Liver (tissue), 9 donors: Measurements from ENCODE around the gene MALAT1. TPM values are rescaled to one million over a fixed set of nuclear protein-coding genes. Genes with fewer than 3 reads are reported as not detected.
"Not testable (repeated sequence)": the region's sequence is repeated elsewhere in the genome, so short reads cannot be mapped to it uniquely, and the experiment has no call there.

Experiments
- DNase-seq: peaks from one replicate; pipeline ENCODE4 v3.0.0-alpha.2; 2017; ENCODE audit warnings: low spot score
- H3K27ac ChIP-seq, 2 donors: one replicate each; pipeline ENCODE4 v1.7.0; 2013; ENCODE audit warnings: inconsistent platforms in 2 of 2, low read length in 2 of 2, control low read depth in 1 of 2, low read depth in 1 of 2, mild to moderate bottlenecking in 1 of 2
- H3K27me3 ChIP-seq, 4 donors: one replicate each; pipeline versions ENCODE4 v1.6.1 to v1.7.0; 2013; ENCODE audit warnings: low read length in 3 of 4, inconsistent platforms in 1 of 4, mild to moderate bottlenecking in 1 of 4, moderate library complexity in 1 of 4; ENCODE audit not compliant: control insufficient read depth in 4 of 4, insufficient read depth in 4 of 4
- H3K36me3 ChIP-seq, 4 donors: one replicate each; pipeline versions ENCODE4 v1.6.1 to v1.7.0; 2013; ENCODE audit warnings: low read length in 3 of 4, mild to moderate bottlenecking in 3 of 4, low read depth in 1 of 4, moderate library complexity in 1 of 4; ENCODE audit not compliant: control insufficient read depth in 4 of 4, insufficient read depth in 3 of 4
- H3K4me1 ChIP-seq, 4 donors: one replicate each; pipeline versions ENCODE4 v1.6.1 to v1.7.0; 2013; ENCODE audit warnings: low read length in 3 of 4, mild to moderate bottlenecking in 3 of 4, moderate library complexity in 1 of 4; ENCODE audit not compliant: control insufficient read depth in 4 of 4, insufficient read depth in 4 of 4
- H3K4me3 ChIP-seq, 3 donors: one replicate each; pipeline versions ENCODE4 v1.6.1 to v1.7.0; 2013; ENCODE audit warnings: low read length in 3 of 3, control low read depth in 1 of 3, low read depth in 1 of 3, mild to moderate bottlenecking in 1 of 3
- H3K9ac ChIP-seq, 2 donors: one replicate each; pipeline ENCODE4 v1.7.0; 2013; ENCODE audit warnings: low read length in 2 of 2, mild to moderate bottlenecking in 2 of 2, moderate library complexity in 2 of 2, control low read depth in 1 of 2, low read depth in 1 of 2
- H3K9me3 ChIP-seq, 4 donors: one replicate each; pipeline versions ENCODE4 v1.6.1 to v1.7.0; 2013; ENCODE audit warnings: low read length in 3 of 4; ENCODE audit not compliant: control insufficient read depth in 4 of 4
- ATF3 ChIP-seq: IDR thresholded peaks from 2 replicates; pipeline ENCODE4 v1.6.1; 2016; ENCODE audit warnings: antibody characterized with exemption
- EGR1 ChIP-seq, 2 donors: IDR thresholded peaks; 2 replicates each; pipeline ENCODE4 v1.6.1; 2016 to 2018; ENCODE audit warnings: antibody characterized with exemption in 2 of 2, low read depth in 2 of 2
- FOXA1 ChIP-seq: IDR thresholded peaks from 2 replicates; pipeline ENCODE4 v1.6.1; 2016; ENCODE audit warnings: antibody characterized with exemption
- FOXA2 ChIP-seq: IDR thresholded peaks from 2 replicates; pipeline ENCODE4 v1.6.1; 2016; ENCODE audit warnings: antibody characterized with exemption
- GABPA ChIP-seq, 2 donors: IDR thresholded peaks in 1 of 2; conservative IDR thresholded peaks in 1 of 2; 2 replicates each; pipeline ENCODE4 v1.6.1; 2016; ENCODE audit warnings: antibody characterized with exemption in 2 of 2, mild to moderate bottlenecking in 1 of 2, moderate library complexity in 1 of 2
- HNF4A ChIP-seq, 2 donors: conservative IDR thresholded peaks; 2 replicates each; pipeline ENCODE4 v1.6.1; 2016; ENCODE audit warnings: antibody characterized with exemption in 2 of 2, mild to moderate bottlenecking in 2 of 2
- HNF4G ChIP-seq: IDR thresholded peaks from 2 replicates; pipeline ENCODE4 v1.6.1; 2016; ENCODE audit warnings: antibody characterized with exemption
- JUND ChIP-seq, 2 donors: IDR thresholded peaks; 2 replicates each; pipeline ENCODE4 v1.6.1; 2016; ENCODE audit warnings: antibody characterized with exemption in 2 of 2
- RAD21 ChIP-seq, 2 donors: IDR thresholded peaks; 2 replicates each; pipeline ENCODE4 v1.6.1; 2016; ENCODE audit warnings: antibody characterized with exemption in 2 of 2, mild to moderate bottlenecking in 2 of 2
- REST ChIP-seq: IDR thresholded peaks from 2 replicates; pipeline ENCODE4 v1.6.1; 2016; ENCODE audit warnings: antibody characterized with exemption, mild to moderate bottlenecking
- SP1 ChIP-seq: IDR thresholded peaks from 2 replicates; pipeline ENCODE4 v1.6.1; 2018; ENCODE audit warnings: antibody characterized with exemption, mild to moderate bottlenecking
- TAF1 ChIP-seq: conservative IDR thresholded peaks from 2 replicates; pipeline ENCODE4 v1.6.1; 2016; ENCODE audit warnings: antibody characterized with exemption, mild to moderate bottlenecking
- WGBS: extraction: QIAGEN DNeasy Blood & Tissue Kit; methylation state at CpG from one replicate; pipeline ENCODE4 v1.1.7; 2013; 5-methylcytosine and 5-hydroxymethylcytosine counted together
- polyA plus RNA-seq, 2 donors: library from polyadenylated mRNA; stranded (reverse) in 1 of 2; unstranded in 1 of 2; fragments of 200-250 nt in 1 of 2; fragments of >200 nt in 1 of 2; fragmentation: Nextera tagmentation in 1 of 2; extraction: Ambion mirVana in 1 of 2; gene quantifications; one replicate each; pipeline versions ENCODE4 v1.2.1 to v1.2.3, GENCODE V29; 2013 to 2015
- total RNA-seq, 2 donors: library from RNA; depleted of rRNA; stranded (reverse); fragments of >200 nt; gene quantifications; one replicate each; pipeline ENCODE4 v1.2.3, GENCODE V29; 2014
- donor health status: healthy.
- donor health status: healthy.
- donor health status: healthy.
- donor health status: healthy.
- donor health status: healthy.

MALAT1 gene
- total and polyA plus RNA-seq, 4 donors = 11.9 to 8,306 (median 3,778) TPM

GRCh38 chr11:65456418-65456817 lies 42.4 kb upstream of the MALAT1 start:
- H3K9me3 ChIP-seq = no peaks in the 10 kb centered on the region
- DNase-seq = no peak
- H3K4me1 ChIP-seq = peaks cover 0 to 16% (median 10%) of the 10 kb centered on the region in 4 donors
- H3K27me3 ChIP-seq = no peaks in the 10 kb centered on the region
- no peak overlapping the region for H3K4me3 ChIP-seq
- H3K9ac ChIP-seq = no peak overlapping the region
- TF ChIP-seq JUND (IDR thresholded peaks at IDR 0.05) (no peak), SP1 (no peak), TAF1 (no peak), ATF3 (no peak), HNF4G (no peak)
- WGBS = 95% methylated on average over 3 of the region's 3 CpGs
- H3K36me3 ChIP-seq = no peaks in the 10 kb centered on the region
- H3K27ac ChIP-seq = no peak overlapping the region

- no peak overlapping the region for H3K9ac ChIP-seq
- H3K4me3 ChIP-seq = no peak overlapping the region
- H3K9me3 ChIP-seq = no peaks in the 10 kb centered on the region
- TF ChIP-seq FOXA2 = no peak
- no peak for TF ChIP-seq RAD21 (IDR thresholded peaks at IDR 0.05)
- no peak for TF ChIP-seq HNF4A (conservative IDR thresholded peaks at IDR 0.05)
- TF ChIP-seq EGR1 (IDR thresholded peaks at IDR 0.05; ENCODE audit: low read depth in 2 of 2) = no peak
- no peak for TF ChIP-seq GABPA (IDR thresholded peaks at IDR 0.05 in 1 of 2, conservative IDR thresholded peaks at IDR 0.05 in 1 of 2)
- no peak for TF ChIP-seq ATF3
- TF ChIP-seq SP1 = no peak
- no peak for TF ChIP-seq REST
- TF ChIP-seq FOXA1 = no peak
- H3K36me3 ChIP-seq = no peaks in the 10 kb centered on the region
- no peaks in the 10 kb centered on the region for H3K27me3 ChIP-seq
- WGBS = 90% methylated on average over 7 of the region's 7 CpGs
- H3K4me1 ChIP-seq = peaks cover 0 to 16% (median 11%) of the 10 kb centered on the region in 4 donors
- no peak overlapping the region for H3K27ac ChIP-seq
- DNase-seq = no peak
Measured at GRCh38 chr11:65459552-65459951, 39.3 kb upstream of the MALAT1 start.

GRCh38 chr11:65465471-65465870 lies 33.4 kb upstream of the MALAT1 start:
- not testable (repeated sequence) for DNase-seq

GRCh38 chr11:65467306-65467705 lies 31.5 kb upstream of the MALAT1 start:
- H3K4me3 ChIP-seq, H3K9ac ChIP-seq, H3K9me3 ChIP-seq, DNase-seq, H3K27me3 ChIP-seq, H3K36me3 ChIP-seq: not testable (repeated sequence)
- peak overlapping the region in 1 of 2 donors; percentile 13 for H3K27ac ChIP-seq
- H3K4me1 ChIP-seq = peaks cover 0 to 18% (median 11%) of the 10 kb centered on the region in 4 donors
- WGBS = 73% methylated on average over 6 of the region's 6 CpGs

More at GRCh38 chr11:65465471-65465870, 33.4 kb upstream of the MALAT1 start:
- H3K4me1 ChIP-seq = peaks cover 0 to 20% (median 15%) of the 10 kb centered on the region in 4 donors
- H3K27me3 ChIP-seq, H3K9ac ChIP-seq, H3K27ac ChIP-seq, H3K4me3 ChIP-seq, H3K9me3 ChIP-seq, H3K36me3 ChIP-seq: not testable (repeated sequence)
- WGBS = 96% methylated on average over 18 of the region's 18 CpGs
